ENCODE results near the gene TAS2R14. TPM values are rescaled to one million over a fixed set of nuclear protein-coding genes. Genes with fewer than 3 reads are reported as not detected.

The TAS2R14 gene
- total RNA-seq, 1 donor from 2014 or later, result not detected

DNA sequence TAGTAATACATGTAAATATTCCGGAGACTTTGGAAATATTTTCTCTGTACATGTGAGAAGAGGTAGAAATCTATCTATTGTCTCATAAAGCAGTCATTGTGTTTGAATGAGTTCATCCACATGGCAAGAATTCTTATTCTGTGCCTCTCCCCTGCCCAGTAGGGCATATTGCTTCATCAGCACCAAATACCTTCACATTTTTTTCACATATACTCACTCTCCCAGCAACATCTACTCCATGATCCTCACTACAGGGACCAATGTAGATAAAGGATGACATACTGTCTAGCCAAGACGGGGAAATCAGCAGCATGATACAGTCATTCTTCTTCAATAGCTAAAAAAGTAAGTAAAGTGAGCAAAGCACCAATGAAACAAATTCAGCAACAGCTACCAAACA is 1.3 kb upstream of the TAS2R14 start:
- intact Hi-C loops (cut with DNase I), result no loop called here
- no peak for DNase-seq (ENCODE audit: low spot score in 2 of 2)
- no peaks in the 10 kb centered on the region for H3K4me1 ChIP-seq
- H3K9me3 ChIP-seq, result no peaks in the 10 kb centered on the region
- no peak overlapping the region for H3K4me3 ChIP-seq
- TF ChIP-seq, protein P1, sequence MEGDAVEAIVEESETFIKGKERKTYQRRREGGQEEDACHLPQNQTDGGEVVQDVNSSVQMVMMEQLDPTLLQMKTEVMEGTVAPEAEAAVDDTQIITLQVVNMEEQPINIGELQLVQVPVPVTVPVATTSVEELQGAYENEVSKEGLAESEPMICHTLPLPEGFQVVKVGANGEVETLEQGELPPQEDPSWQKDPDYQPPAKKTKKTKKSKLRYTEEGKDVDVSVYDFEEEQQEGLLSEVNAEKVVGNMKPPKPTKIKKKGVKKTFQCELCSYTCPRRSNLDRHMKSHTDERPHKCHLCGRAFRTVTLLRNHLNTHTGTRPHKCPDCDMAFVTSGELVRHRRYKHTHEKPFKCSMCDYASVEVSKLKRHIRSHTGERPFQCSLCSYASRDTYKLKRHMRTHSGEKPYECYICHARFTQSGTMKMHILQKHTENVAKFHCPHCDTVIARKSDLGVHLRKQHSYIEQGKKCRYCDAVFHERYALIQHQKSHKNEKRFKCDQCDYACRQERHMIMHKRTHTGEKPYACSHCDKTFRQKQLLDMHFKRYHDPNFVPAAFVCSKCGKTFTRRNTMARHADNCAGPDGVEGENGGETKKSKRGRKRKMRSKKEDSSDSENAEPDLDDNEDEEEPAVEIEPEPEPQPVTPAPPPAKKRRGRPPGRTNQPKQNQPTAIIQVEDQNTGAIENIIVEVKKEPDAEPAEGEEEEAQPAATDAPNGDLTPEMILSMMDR (IDR thresholded peaks at IDR 0.05), result no peak
- H3K36me3 ChIP-seq, result no peaks in the 10 kb centered on the region
- no peaks in the 10 kb centered on the region for H3K27me3 ChIP-seq
- no peak overlapping the region for H3K27ac ChIP-seq

DNA sequence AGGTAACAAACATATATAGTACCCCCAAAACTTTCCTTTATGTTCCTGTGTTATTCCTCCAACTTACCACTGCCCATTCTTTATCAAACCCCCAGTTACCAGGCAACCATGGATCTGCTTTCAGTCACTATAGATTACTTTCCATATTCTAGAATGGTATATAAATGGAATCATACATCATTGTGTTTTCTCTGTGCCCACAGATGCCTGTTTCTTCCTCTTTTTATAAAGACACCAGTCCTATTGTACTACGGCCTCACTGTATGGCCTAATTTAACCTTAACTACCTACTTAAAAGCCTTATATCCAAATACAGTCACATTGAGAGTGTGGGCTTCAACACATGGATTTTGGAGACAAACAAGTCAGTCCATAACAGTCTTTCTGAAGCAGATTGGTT is 2.6 kb downstream of the TAS2R14 start:
- Histone ChIP-seq H3K36me3 (no peaks in the 10 kb centered on the region), H3K27ac (no peak overlapping the region), H3K27me3 (no peaks in the 10 kb centered on the region), H3K9me3 (no peaks in the 10 kb centered on the region), H3K4me3 (no peak overlapping the region), H3K4me1 (no peaks in the 10 kb centered on the region)
- TF ChIP-seq, protein P1 (IDR thresholded peaks at IDR 0.05), result no peak
- intact Hi-C loops (cut with DNase I), result no loop called here
- DNase-seq (ENCODE audit: low spot score in 2 of 2), result no peak

DNA sequence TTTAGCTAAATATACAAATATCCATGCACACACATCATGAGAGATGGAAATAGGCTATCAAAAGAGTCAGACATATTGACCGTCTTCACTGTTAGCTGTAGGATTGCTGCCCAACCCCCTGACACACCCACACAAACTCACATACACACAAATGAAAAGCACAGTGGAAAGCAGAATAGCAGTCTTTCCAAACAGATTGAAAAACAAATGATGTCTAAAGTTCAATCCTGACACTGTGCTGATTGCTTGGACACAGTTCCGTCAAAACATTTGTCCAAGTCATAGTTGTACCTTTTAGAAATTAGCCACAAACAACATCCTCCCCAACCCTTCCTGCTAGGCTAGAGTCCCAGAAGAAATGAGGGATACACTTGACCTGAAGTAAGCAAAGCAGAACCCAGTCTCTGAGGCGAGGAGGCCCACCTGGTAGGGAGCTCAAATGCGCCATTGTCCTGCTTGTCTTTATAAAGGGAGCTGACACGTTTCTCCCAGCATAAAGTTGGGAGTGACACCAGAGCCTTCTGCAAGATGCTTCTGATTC is 10.2 kb downstream of the TAS2R14 start, which contains the start of gene PRH2:
Gene PRH2, plus strand, starts transcription at position 491 of the 541 bp plus-strand sequence. Its CDS starts 38 bp downstream, at position 529.
- no peaks in the 10 kb centered on the region for H3K9me3 ChIP-seq
- no peaks in the 10 kb centered on the region for H3K4me1 ChIP-seq
- no peak within 1 kb of the TSS for H3K27ac ChIP-seq
- no peak for DNase-seq (ENCODE audit: low spot score in 2 of 2)
- H3K4me3 ChIP-seq, result no peak within 1 kb of the TSS
- H3K27me3 ChIP-seq, result no peaks in the 10 kb centered on the region
- H3K36me3 ChIP-seq, result no peaks in the 10 kb centered on the region
- TF ChIP-seq, protein P1 (IDR thresholded peaks at IDR 0.05), result no peak
- intact Hi-C loops (cut with DNase I), result no loop called here

DNA sequence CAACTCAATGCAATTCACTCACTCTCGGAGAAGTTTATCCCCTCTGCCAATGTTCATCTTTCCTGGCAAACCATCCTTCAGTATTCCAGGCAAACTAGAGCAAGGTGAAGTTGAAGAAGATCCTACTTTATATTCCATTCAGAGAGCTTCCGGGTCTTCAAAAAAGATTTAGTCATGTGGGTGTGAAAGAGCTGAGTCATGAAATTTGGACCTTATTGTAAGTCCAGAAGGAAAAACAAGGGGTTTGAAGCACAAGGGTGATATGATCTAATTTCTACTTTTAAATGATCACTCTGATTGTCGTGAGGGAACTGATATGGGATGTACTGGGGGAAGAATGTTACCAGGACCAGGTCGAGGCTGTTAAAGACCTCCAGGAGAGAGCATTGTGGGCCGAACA is 12.8 kb downstream of the TAS2R14 start:
- no peaks in the 10 kb centered on the region for H3K36me3 ChIP-seq
- intact Hi-C loops (cut with DNase I), result no loop called here
- H3K4me1 ChIP-seq, result no peaks in the 10 kb centered on the region
- H3K27ac ChIP-seq, result no peak overlapping the region
- TF ChIP-seq, protein P1 (IDR thresholded peaks at IDR 0.05), result no peak
- no peaks in the 10 kb centered on the region for H3K27me3 ChIP-seq
- no peak for DNase-seq (ENCODE audit: low spot score in 2 of 2)
- H3K4me3 ChIP-seq, result no peak overlapping the region
- no peaks in the 10 kb centered on the region for H3K9me3 ChIP-seq

DNA sequence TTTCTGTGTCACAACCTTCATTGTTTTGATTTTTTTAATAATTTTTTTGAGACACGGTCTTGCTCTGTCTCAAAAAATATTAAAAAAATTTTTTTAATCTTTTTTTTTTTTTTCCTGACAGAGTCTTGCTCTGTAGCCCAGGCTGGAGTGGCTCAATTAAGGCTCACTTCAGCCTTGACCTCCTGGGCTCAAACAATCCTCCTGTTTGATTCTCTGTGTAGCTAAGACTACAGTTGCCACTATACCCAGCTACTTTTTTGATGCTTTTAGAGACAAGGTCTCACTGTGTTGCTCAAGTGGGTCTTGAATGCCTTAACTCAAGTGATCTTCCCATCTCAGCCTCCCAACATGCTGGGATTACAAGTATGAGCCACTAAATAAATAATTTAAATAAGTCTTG is 19.3 kb downstream of the TAS2R14 start:
- H3K4me3 ChIP-seq, result no peak overlapping the region

More for the DNA sequence above, 19.3 kb downstream of the TAS2R14 start:
- Histone ChIP-seq H3K4me1 (no peaks in the 10 kb centered on the region), H3K27me3 (no peaks in the 10 kb centered on the region), H3K27ac (no peak overlapping the region), H3K36me3 (no peaks in the 10 kb centered on the region), H3K9me3 (no peaks in the 10 kb centered on the region)
- no peak for DNase-seq (ENCODE audit: low spot score in 2 of 2)
- intact Hi-C loops (cut with DNase I), result no loop called here
- TF ChIP-seq, protein P1 (IDR thresholded peaks at IDR 0.05), result no peak

Data from ascending aorta (tissue), 2 donors.